Ishikawa (cell line): ENCODE data around the gene MPPE1.

Experiments used
- CEBPB ChIP-seq: IDR thresholded peaks from 2 replicates; pipeline ENCODE4 v1.6.1; 2012
- MAX ChIP-seq: IDR thresholded peaks from 2 replicates; pipeline ENCODE4 v1.6.1; 2012
- YY1 ChIP-seq: IDR thresholded peaks from 2 replicates; pipeline ENCODE4 v1.6.1; 2012; ENCODE audit warnings: low read depth
- ZBTB7A ChIP-seq: IDR thresholded peaks from 2 replicates; pipeline ENCODE4 v1.6.1; 2012; ENCODE audit warnings: low read depth

- TF ChIP-seq ZBTB7A = no peak
- no peak for TF ChIP-seq MAX
- TF ChIP-seq YY1 = no peak
- no peak for TF ChIP-seq CEBPB
Measured at GRCh38 chr18:11877497-11878135, 30.5 kb downstream of the MPPE1 start.
